AG20443 (cell line): ENCODE measurements around the gene MBD1.
"Not testable (repeated sequence)": the region's sequence is repeated elsewhere in the genome, so short reads cannot be mapped to it uniquely, and the experiment has no call there.

Source experiments
- DNase-seq: peaks from one replicate; pipeline ENCODE4 v3.0.0; 2012; ENCODE audit warnings: low spot score, mixed read lengths

The MBD1 gene

DNA sequence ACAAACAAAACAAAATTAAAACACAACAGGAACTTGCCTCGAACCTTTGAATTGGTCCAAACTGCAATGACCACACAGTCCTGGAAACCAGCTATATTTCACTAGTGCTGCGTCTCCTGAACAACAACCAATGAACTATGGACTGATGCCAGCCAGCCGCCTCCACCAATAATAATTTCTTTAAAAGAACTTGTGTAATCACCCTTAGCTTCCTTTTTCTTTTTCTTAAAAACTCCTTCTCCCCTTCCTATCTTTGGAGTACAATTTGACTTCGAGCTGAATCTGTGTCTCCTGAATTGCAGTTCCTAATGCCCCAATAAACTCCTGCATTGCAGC lies 7.8 kb upstream of the MBD1 start:
- no peak for DNase-seq

DNA sequence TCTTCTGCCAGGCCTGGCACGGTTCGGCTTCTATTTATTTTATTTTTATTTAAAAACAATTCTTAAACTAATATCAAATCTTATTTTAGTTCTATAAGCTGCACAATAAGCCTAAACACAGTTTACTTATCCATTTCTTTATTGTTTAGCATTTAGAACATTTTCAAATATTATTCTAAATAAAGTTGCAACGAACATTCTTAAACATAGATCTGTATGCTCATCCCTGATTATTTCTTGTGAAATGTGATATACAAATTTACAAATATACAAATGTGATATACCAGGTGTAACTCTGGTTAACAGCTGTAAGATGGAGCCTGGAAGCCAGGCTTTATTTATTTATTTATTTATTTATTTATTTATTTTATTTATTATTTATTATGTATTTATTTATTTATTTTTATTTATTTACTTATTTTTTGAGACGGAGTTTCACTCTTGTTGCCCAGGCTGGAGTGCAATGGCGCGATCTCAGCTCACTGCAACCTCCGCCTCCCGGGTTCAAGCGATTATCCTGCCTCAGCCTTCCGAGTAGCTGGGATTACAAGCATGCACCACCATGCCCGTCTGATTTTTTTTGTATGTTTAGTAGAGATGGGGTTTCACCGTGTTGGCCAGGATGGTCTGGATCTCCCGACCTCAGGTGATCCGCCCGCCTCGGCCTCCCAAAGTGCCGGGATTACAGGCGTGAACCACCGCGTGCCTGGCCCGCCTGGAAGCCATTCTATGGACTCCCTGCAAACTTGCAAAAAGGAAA lies 7.2 kb upstream of the MBD1 start:
- not testable (repeated sequence) for DNase-seq

GRCh38 chr18:50287441-50288347 lies 6.4 kb upstream of the MBD1 start, which contains the start of gene CXXC1:
Gene CXXC1 (minus strand): TSS chr18:50287692. CDS start chr18:50287589, 103 bp downstream.
- peak; percentile 94 for DNase-seq

DNA sequence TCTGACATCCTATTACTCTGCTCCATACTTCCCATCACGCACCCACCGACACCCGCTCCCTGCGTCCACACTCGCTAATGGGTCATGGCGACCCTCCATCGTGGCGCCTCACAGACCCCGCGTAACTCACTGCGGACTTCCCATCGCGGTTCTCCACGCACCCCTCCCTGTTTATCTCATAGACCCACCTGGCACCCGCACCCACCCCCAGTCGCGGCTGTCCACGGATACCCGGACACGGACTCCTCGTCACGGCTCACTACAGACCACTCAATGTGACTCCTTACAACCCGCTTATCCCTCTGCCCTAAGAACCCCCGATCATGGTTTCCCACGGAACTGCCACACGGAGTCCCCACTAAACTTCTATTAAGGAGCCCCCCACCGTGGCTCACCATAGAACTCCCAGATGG lies 5.7 kb upstream of the MBD1 start:
- DNase-seq = no peak

- DNase-seq = peak; percentile 58
Measured at GRCh38 chr18:50286391-50287027, 5.2 kb upstream of the MBD1 start.

DNA sequence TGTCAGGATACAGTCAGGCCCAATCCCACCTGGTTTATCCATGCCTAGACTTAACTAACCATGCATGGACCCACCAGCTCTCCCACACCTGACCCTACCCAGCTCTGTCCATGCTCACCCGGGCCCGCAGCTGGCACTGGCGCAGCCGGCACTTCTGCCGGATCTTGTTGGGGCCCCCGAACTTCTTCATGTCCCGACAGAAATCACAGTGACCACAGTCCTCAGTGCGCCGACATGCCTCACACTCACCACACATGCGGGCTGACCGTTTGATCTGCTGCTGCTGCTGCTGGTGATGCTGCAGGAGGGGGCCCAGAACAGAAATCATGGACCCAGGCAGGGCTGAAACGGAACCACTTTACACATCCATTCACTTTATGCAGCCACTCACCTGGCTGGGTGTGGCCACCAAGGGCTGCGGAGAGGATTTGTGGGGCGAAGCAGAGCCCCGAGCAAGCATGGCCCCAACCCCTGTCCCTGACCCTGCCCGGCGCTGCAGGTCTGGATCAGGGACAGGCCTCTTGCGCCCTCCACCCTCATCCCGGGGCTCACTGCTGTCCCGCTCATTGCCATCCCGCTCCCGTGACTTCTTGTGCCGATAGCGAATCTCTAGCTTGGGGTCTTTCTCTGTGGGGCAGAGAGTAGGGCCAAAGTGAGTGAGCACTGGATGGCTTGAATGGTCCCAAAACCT lies 4.5 kb upstream of the MBD1 start:
- DNase-seq = no peak

GRCh38 chr18:50285071-50285470 lies 3.7 kb upstream of the MBD1 start:
- no peak for DNase-seq

DNA sequence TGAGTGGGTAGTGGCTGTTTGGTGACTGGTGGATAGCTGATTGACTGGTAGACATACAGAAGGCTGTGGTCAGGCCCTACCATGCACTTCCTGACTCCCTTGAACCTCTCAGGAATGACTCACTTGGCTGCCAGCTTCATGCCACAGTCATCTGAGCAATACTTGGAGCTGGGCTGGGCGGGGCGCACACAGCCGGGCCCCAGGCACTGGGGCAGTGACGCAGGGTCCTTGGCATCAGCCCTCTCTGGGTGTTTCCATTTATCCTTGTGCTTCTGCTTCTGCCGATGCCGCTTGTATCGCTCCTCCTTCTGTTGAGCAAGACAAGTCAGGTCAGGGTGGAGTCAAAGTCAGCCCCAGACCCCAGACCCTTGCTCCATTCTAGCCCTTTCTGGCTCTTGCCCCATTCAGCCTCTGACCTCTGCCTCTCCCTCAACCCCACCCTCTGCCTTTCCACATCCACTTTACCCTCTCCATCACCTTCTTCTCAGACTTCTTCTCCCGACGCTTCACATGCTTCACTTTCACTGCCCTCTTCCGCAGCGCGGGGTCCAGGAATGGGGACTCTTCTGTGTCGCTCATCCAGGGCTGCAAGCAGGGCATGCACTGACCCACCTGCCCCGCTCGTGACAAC lies 3.0 kb upstream of the MBD1 start:
- DNase-seq = no peak

GRCh38 chr18:50283469-50284209 lies 2.3 kb upstream of the MBD1 start:
- no peak for DNase-seq

- no peak for DNase-seq
Measured at GRCh38 chr18:50282521-50283335, 1.4 kb upstream of the MBD1 start.

DNA sequence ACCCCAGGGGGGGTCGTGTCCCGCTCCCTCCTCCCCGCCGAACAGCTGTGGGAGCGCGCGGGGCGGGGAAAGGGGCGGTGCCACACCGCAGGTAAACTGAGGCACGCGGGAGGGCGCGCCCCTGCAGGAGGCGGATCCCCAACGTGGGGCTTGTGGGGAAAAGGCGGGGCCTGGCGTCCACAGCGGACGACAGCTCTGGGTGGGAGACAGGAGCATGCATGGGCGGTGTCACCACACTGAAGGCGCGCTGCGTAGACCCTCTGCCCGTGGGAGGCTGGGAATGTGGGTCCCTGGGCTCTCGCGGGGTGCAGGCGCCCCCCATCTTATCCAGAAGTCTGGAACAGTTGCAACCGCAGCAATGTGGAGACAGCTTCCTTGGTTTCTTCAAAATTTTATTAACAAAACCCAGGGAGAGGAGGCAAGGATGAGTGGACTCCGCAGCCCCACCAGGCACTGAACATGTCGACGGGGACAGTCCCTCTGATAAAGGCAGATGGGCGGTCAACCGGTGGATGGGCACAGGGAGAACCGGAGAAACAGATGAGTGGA lies 723 bp upstream of the MBD1 start:
- no peak for DNase-seq

DNA sequence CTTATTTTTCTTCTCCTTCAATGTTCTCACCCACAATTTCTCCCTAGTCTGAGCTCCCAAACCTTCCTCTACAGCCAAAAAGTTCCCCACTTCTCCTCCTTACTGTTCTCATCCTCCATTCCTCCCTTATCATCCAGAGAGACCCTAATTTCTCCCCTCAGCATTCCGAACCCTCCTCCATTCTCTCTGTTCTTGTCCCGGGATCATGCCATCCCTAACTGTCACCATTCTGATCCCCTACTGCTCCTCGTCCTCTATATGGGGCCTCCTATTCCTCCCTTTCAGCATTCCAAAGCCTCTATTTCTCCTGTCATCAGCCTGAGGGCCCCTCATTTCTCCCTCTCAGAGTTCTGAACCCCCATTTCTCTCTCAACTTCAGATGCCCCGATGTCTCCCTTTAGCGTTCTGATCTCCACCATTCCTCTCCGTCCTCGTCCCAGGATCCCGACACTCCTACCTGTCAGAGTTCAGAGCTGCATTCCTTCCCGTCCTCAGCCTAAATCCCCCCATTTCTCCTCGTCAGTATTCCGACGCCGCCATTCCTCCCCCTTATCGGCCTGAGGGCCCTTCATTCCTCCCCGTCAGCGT lies 522 bp downstream of the MBD1 start:
- no peak for DNase-seq

GRCh38 chr18:50279752-50280151 lies 1.6 kb downstream of the MBD1 start:
- no peak for DNase-seq

DNA sequence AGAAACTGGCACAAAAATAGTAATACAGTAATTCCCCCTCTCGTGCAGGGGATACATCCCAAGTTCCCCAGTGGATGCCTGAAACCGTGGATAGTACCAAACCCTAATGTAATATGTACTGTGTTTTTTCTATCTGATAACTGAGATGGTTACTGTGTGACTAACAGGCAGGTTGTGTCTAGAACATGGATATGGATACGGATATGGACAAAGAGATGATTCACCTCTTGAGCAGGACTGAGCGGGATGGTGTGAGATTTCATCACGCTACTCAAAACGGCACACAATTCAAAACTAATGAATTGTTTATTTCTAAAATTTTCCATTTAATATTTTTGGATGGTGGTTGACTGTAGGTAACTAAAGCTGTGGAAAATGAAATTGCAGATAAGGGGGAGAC lies 3.4 kb downstream of the MBD1 start:
- DNase-seq = no peak

GRCh38 chr18:50276452-50276851 lies 4.9 kb downstream of the MBD1 start:
- no peak for DNase-seq

GRCh38 chr18:50275503-50276036 lies 5.8 kb downstream of the MBD1 start:
- DNase-seq = no peak

DNA sequence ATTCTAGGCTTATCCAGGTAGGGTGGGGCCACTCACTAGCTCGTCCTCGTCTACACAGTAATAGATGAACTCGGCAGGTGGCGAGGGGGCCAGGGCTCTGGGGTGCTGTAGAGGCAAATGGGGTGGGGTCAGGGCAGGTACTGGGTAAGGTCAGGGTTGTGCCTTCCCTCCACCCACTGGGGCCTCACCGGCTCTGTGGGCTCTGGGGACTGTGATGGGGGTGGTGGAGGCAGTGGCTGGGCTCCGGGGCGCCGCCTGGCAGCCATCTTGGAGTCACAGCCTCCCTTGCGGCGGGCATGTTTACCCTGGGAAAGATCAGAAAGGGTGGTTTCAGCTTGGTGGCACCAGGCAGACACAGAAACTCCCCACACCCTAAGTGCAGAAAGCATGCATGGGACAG lies 6.4 kb downstream of the MBD1 start:
- DNase-seq = no peak

GRCh38 chr18:50274044-50274442 lies 7.3 kb downstream of the MBD1 start:
- no peak for DNase-seq
